HG02885 (cell line): Measurements from ENCODE around the gene RAB11FIP2.

Experiments
- ATAC-seq: cut with Tn5 transposase; IDR thresholded peaks from one replicate; pipeline ENCODE4 v1.9.1; 2021; ENCODE audit warnings: mild to moderate bottlenecking; ENCODE audit not compliant: unreplicated experiment, poor library complexity

The RAB11FIP2 gene

DNA sequence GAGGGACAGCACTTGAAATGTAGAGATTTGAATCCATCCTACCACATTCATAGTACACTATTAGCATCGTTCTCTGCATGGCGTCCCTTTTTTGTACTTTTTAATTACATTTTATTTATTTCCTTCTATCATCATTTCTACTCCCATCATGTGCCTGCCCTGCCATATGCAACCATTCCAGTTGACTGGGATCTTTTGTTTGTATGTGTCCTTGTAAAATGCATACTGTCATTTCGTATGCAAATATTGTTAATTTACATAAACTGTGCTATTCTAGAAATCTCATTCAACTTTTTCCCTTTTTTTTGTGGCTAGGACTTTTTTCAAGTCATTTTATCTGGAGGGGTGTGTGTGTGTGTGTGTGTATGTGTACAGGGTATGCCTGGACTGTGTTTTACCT lies 57.9 kb downstream of the RAB11FIP2 start:
- ATAC-seq, result no peak

DNA sequence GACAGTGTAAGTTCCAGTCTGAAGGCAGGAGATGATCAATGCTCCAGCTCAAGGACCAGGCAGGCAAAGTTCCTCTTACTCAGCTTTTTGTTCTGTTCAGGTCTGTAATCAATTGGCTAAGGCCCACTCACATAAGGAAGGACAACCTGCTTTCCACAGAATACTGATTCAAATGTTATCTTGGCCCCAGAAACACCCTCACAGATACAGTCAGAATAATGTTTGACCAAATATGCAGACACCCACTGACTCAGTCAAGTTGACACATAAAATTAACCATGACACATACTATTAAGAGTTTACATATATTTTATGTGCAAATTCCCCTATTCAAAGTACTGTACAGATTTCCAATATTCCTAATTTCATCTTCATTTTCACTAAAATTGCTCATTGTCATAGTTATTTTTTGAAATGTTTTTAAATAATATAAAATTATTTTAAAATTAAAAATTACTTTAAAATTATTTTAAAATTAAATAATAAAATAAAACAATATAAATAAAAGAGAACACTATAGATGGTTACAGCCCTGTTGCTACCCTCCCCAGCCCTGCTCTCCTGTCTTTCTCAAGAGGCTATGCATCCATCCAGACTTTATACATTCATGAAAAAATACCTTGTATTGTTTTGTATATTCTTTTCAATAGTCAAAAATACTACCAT lies 59.4 kb downstream of the RAB11FIP2 start:
- no peak for ATAC-seq

- no peak for ATAC-seq
These were observed 62.8 kb downstream of the RAB11FIP2 start for GRCh38 chr10:117983961-117984360.

DNA sequence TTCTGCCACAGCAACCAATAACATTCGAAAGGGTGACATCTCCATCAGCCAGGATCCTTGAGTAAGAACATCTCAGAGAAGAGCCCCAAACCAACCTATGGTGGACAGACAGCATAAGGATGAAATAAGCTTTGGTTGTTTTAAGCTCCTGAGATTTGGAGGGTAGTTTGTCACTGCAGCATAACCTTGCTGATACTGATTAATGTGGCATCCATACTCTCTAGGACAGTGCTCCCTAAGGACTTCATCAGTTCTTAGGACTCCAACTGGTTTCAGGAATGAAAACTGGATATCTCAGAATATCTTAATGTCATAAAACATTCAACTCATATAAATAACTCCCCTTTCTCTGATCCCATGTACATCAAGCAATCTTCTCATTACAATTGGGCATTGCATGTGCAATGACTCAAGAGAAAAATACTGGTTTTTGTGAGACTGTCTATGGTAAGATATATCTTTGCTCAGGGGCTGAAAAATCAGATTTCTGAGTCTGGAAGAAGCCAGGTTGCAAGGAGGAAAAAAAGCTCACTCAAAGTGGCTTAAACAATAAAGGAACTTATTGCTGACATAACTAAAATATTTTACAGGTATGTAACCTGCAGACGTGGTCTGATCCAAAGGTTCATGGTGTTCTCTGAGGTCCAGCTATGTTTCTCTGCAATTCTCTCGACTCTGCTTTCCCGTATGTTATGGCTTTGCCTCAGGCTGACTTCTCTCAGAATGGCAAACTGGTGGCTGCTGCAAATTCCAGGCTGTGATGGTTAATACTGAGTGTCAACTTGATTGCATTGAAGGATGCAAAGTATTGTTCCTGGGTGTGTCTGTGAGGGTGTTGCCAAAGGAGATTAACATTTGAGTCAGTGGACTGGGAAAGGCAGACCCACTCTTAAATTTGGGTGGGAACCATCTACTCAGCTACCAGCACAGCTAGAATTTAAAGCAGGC lies 65.7 kb downstream of the RAB11FIP2 start:
- ATAC-seq, result no peak

DNA sequence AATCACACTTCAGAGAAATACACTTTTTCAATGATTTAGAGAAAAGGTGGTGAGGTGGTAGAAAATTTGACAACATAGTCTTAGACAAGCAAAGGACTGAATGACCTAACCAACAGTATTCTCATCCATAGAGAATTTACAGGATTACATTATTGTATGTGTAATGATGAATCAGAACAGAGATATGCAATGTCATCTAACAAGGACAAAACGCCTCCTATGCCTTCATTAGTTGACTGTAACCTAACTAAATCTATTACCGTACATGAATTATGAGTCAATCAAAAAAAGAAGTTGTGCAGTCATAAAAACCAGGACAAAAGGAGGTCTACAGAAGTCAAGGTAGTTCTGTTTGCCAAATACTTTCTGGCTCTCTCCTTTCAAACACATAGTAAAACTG lies 66.5 kb downstream of the RAB11FIP2 start:
- no peak for ATAC-seq

GRCh38 chr10:117972168-117972837 lies 74.4 kb downstream of the RAB11FIP2 start:
- no peak for ATAC-seq

- no peak for ATAC-seq
These were observed 75.8 kb downstream of the RAB11FIP2 start for GRCh38 chr10:117970962-117971361.

DNA sequence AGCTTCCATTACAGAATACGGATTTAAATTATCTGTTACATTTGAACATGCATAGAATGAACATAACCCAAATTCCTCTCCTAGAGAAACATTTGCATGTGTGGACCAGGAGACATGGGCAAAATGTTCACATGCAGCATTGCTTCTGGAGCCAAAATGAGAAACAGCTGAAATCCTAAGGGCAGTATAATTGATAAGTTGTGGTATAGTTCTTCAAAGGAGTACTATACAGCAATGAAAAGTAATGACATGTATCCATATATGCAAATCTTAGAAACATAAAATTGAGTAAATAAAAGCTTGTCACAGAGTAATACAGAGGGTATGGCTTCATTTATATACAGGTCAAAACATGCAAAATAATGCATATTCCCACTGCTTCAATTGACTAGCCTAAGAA lies 77.1 kb downstream of the RAB11FIP2 start:
- ATAC-seq, result no peak

GRCh38 chr10:117968354-117969182 lies 78.2 kb downstream of the RAB11FIP2 start:
- ATAC-seq, result no peak

GRCh38 chr10:117967149-117967650 lies 79.5 kb downstream of the RAB11FIP2 start:
- no peak for ATAC-seq

- ATAC-seq, result no peak
These were observed 80.8 kb downstream of the RAB11FIP2 start for GRCh38 chr10:117965984-117966383.

- no peak for ATAC-seq
These were observed 82.2 kb downstream of the RAB11FIP2 start for GRCh38 chr10:117964536-117964935.

DNA sequence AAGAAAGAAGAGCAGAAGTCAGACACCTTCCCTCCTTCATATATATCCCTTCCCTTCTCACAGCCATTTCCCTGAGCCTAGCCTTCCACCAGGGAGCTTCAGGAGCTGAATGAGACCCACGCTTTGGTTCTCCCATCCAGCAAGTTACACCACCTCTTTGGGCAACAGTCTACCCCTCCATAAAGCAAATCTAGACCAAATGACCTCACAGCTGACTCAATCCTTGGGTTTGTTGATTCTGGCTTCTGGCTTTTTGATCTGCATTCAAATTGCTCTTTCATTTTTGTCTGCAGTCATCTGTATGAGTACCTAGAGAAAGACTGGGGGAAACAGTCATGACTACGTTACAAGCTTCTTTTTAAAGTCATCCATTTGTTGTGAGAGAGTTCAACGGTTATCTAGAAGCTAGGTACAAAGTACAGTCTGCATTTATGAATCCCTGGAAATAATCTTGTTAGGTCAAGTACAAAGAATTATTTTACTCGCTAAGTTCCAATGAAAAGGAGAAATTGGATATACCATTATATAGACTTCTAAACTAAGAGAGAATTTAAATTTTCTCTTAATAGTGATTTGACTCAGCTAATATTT lies 86.3 kb downstream of the RAB11FIP2 start:
- ATAC-seq, result no peak

- ATAC-seq, result no peak
These were observed 89.8 kb downstream of the RAB11FIP2 start for GRCh38 chr10:117956972-117957371.

DNA sequence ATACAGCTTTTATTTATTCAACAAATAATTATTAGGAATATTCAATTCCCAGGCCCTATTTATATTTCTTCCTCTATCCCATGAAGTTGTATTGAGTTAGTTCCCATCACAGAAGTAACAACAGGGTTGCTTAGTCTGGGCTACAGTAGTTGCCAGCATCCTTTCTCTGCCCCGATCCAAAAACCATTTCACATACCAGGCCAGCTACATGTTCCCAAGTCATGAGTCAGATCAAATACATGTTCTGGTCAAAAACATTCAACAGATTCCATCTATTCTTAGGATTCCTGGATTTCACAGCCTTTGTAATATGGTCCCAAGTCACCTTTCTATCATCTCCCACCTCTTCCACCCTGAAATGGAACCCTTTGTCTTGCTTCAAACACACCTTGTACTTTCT lies 91.6 kb downstream of the RAB11FIP2 start:
- no peak for ATAC-seq
